Measurements from ENCODE around the gene CAMK1D.

Gene CAMK1D

DNA sequence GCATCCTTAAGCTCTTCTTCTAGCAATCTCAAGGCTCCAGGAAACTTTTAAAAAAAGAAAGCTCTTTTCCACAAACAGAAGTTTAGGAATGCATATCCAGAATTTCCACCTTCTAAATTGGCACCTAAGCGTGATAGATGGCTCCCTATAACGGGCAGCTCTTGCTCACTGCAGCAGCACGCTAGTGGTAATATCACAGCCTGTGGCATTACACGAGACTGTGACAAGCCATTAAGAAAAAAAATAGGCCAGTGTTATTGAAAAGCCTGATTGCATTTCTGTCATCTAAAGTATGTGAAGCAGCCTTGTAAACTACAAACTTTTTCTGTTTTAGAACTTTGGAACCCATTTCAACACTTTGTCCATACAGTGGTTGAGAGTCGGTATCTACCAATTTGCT lies 263.8 kb downstream of the CAMK1D start:
- no peak overlapping the region for H3K4me3 ChIP-seq (ENCODE audit: low read depth, low read length)
- no peak for DNase-seq (ENCODE audit: low read depth)
- TF ChIP-seq, protein P1, sequence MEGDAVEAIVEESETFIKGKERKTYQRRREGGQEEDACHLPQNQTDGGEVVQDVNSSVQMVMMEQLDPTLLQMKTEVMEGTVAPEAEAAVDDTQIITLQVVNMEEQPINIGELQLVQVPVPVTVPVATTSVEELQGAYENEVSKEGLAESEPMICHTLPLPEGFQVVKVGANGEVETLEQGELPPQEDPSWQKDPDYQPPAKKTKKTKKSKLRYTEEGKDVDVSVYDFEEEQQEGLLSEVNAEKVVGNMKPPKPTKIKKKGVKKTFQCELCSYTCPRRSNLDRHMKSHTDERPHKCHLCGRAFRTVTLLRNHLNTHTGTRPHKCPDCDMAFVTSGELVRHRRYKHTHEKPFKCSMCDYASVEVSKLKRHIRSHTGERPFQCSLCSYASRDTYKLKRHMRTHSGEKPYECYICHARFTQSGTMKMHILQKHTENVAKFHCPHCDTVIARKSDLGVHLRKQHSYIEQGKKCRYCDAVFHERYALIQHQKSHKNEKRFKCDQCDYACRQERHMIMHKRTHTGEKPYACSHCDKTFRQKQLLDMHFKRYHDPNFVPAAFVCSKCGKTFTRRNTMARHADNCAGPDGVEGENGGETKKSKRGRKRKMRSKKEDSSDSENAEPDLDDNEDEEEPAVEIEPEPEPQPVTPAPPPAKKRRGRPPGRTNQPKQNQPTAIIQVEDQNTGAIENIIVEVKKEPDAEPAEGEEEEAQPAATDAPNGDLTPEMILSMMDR (IDR thresholded peaks at IDR 0.05; ENCODE audit: low read depth, low read length): no peak
- TF ChIP-seq MYC (IDR thresholded peaks at IDR 0.05; ENCODE audit: low read depth, low read length) (no peak), POLR2A (IDR thresholded peaks at IDR 0.05; ENCODE audit: extremely low read depth, insufficient read length) (no peak)
- TF ChIP-seq, protein P2, sequence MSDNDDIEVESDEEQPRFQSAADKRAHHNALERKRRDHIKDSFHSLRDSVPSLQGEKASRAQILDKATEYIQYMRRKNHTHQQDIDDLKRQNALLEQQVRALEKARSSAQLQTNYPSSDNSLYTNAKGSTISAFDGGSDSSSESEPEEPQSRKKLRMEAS (IDR thresholded peaks at IDR 0.05; ENCODE audit: low read depth, low read length): no peak

DNA sequence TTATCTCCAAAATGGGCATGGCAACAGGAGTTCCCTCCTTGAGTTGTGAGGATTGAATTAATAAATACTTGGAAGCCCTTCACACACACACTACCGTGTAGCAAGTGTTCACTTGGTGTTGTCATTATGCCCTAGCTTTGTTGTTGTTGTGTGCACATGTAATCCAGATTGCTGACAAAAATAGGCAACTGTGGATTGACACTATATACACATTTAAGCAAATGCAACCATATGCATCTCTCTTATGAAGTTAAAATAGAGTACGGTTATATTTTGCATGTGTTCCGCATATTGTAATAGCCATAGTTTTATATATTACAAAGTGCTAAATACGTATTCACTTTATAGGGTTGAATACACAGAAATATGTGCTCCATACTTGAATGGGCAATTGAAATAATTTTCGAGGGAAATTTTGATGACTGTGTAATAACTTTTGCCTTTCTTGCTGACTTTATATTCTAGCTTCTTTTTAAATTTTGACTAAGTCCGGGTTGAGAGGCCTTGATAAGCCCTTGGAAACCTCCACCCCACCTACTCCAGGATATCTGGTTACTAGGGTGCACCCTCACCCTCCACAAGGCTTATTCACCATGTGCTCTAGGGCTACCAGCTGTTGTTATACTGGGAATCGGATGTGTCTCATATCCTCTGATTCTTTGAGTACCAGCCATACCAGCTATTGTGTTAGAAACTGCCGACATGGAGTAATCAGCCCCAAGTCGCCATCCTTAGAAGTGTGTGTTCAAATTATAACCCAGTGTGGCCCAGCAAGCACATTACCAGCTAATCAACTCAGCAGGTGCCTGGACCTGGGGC lies 265.0 kb downstream of the CAMK1D start:
- no peak for DNase-seq (ENCODE audit: low read depth)
- no peak overlapping the region for H3K4me3 ChIP-seq (ENCODE audit: low read depth, low read length)
- no peak for TF ChIP-seq POLR2A (IDR thresholded peaks at IDR 0.05; ENCODE audit: extremely low read depth, insufficient read length)
- TF ChIP-seq, protein P1 (IDR thresholded peaks at IDR 0.05; ENCODE audit: low read depth, low read length): no peak
- TF ChIP-seq, protein P2 (IDR thresholded peaks at IDR 0.05; ENCODE audit: low read depth, low read length): no peak
- no peak for TF ChIP-seq MYC (IDR thresholded peaks at IDR 0.05; ENCODE audit: low read depth, low read length)

DNA sequence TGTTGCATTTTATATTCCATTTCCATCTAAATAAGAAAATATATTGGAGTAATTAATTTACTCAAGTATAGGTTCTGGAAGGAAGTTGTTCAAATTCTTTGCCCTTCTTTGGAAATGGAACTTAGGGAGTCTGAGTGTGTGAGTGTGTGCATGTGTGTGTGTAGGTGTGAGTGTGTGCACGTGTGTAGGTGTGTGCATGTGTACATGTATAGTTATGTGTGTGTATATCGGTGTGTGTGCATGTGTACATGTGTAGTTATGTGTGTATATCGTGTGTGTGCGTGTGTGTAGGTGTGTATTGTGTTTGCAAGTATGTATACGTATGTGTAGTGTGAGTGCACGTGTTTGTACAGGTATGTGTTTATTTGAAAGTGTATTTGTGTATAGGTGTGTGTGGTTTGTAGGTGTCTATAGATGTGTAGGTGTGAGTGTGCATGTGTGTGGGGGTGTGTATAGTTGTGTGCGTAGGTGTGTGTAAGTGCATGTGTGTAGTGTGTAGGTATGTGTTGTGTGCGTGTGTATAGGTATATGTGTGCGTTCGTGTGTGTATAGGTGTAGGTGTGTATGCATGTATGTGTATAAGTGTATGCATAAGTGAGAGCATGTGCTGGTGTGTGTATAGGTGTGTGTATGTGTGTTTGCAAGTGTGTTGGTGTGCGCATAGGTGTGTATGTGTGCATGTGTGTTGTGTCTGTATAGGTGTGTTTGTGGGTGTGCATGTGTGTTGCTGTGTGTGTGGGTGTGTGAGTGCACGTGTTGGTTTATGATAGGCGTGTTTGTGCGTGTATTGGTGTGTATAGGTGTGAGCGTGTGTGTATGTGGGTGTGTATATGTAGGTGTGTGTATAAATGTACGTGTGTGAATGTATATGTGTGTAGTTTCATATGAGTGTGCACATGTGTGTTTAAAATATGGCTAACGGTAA lies 266.2 kb downstream of the CAMK1D start:
- TF ChIP-seq, protein P1 (IDR thresholded peaks at IDR 0.05; ENCODE audit: low read depth, low read length): no peak
- TF ChIP-seq, protein P2 (IDR thresholded peaks at IDR 0.05; ENCODE audit: low read depth, low read length): no peak
- TF ChIP-seq POLR2A (IDR thresholded peaks at IDR 0.05; ENCODE audit: extremely low read depth, insufficient read length) (no peak), MYC (IDR thresholded peaks at IDR 0.05; ENCODE audit: low read depth, low read length) (no peak)
- DNase-seq (ENCODE audit: low read depth): no peak
- no peak overlapping the region for H3K4me3 ChIP-seq (ENCODE audit: low read depth, low read length)

DNA sequence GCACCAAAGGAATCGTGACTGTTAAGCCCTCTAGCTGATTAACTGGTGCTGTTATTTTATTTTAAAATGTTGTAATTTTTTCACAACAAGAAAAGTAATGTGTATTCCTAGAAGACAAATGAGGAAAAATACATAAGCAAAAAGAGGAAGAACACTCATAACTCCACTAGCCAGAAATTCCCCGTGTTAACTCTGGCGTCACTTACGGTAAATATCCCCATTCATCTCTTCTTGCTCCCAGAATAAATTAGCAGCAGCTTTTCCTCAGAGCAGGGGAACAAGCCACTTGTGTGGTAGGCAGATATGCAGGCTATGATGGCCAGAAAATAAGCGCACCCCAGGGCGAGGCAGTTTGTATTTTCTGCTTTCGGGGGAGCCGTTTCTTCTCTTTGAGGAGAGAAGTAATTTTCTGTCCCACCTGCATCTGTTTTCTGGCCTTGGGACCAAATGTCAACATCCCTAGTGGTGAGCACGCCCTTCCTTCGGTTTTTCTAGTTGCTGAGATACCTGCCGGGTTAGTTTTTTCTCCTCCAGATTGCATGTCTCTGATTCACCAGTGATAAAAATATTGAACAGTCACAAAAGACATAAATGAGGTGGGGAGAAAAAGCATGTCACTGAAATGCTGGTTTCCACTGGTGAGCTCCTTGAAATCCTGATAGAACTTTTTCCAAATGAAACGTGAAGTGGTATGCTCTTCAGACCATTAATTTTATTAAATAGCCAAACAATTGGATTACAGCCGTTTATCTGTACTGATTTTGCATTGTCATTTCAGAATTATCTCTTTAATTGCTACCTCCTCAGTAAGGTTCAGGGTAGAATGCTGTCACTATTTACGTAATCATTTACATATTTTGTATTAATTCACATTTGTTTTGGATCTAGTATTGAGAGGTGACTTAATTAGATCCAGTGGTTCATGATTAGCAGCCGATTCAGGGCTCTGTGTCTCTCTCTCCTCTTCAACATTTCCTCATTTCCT lies 268.1 kb downstream of the CAMK1D start:
- H3K4me3 ChIP-seq (ENCODE audit: low read depth, low read length): no peak overlapping the region
- TF ChIP-seq POLR2A (IDR thresholded peaks at IDR 0.05; ENCODE audit: extremely low read depth, insufficient read length): no peak
- DNase-seq (ENCODE audit: low read depth): no peak

DNA sequence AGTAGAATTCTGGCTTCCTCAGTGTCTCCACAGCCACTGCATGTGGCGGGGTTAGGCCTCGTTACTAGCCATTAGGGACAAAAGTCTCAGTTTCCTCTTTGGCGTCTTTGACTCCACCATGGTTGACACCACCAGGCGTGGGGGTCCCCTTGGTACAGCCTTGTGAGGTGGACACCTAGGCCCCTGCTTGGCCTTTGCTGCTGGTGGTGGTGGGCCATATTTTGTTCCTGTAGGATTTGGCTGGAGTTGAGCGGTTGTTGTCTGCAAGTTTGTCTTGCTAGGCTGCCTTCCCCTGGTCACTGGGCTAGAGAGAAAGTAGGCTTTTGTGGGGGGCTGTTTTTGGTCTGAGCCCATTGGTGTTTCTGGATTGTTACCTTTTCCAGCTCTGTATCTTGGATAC lies 272.7 kb downstream of the CAMK1D start:
- TF ChIP-seq, protein P1 (IDR thresholded peaks at IDR 0.05; ENCODE audit: low read depth, low read length): no peak
- TF ChIP-seq POLR2A (IDR thresholded peaks at IDR 0.05; ENCODE audit: extremely low read depth, insufficient read length) (no peak), MYC (IDR thresholded peaks at IDR 0.05; ENCODE audit: low read depth, low read length) (no peak)
- TF ChIP-seq, protein P2 (IDR thresholded peaks at IDR 0.05; ENCODE audit: low read depth, low read length): no peak
- no peak for DNase-seq (ENCODE audit: low read depth)
- H3K4me3 ChIP-seq (ENCODE audit: low read depth, low read length): no peak overlapping the region

Data from NB4 (cell line).